Stomach (tissue), 4 donors: ENCODE results near the gene SLC6A17.

Experiments used
- EP300 ChIP-seq: sonication (generic); formaldehyde crosslinking; IDR thresholded peaks from one replicate; pipeline ENCODE4 v1.6.1; 2017; ENCODE audit warnings: antibody characterized with exemption
- POLR2A ChIP-seq, 4 donors: fragments of 450-650 bp; IDR thresholded peaks; one replicate each; pipeline ENCODE4 v1.6.1; 2016; ENCODE audit warnings: antibody characterized with exemption in 4 of 4, control low read depth in 2 of 4, mild to moderate bottlenecking in 1 of 4, moderate library complexity in 1 of 4
- POLR2AphosphoS5 ChIP-seq, 3 donors: sonication (generic); formaldehyde crosslinking; IDR thresholded peaks; one replicate each; pipeline ENCODE4 v1.6.1; 2016; ENCODE audit warnings: antibody characterized with exemption in 3 of 3
- TF ChIP-seq, protein P1 (sequence below), 7 experiments: fragments of 450-650 bp in 4 of 7; fragments of 200-600 bp in 3 of 7; sonication (generic) in 3 of 7; IDR thresholded peaks; one replicate each; pipeline ENCODE4 v1.5.1; 2016 to 2019; ENCODE audit warnings: antibody characterized with exemption in 7 of 7, control low read depth in 2 of 7, mild to moderate bottlenecking in 1 of 7

DNA sequence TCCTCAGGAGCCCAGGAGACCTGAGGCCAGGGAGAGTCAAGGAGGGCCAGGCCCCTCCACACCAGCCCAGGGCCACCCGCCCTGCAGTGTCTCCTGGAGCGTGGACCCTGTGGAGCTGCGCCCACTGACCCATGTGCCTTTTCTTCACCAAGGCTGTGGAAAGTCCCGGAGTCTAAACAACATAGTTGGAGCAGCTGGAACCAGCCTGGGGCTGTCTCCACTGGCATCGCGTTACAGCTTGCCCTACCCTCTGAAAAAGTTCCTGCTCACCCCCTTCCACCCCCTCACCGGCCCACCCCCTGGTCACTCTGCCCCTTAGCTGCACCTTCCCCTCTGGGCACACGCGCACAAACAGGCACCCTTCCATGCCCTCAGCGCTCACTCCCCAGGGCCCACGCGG, 78.1 kb downstream of the SLC6A17 start:
- TF ChIP-seq, protein P1, sequence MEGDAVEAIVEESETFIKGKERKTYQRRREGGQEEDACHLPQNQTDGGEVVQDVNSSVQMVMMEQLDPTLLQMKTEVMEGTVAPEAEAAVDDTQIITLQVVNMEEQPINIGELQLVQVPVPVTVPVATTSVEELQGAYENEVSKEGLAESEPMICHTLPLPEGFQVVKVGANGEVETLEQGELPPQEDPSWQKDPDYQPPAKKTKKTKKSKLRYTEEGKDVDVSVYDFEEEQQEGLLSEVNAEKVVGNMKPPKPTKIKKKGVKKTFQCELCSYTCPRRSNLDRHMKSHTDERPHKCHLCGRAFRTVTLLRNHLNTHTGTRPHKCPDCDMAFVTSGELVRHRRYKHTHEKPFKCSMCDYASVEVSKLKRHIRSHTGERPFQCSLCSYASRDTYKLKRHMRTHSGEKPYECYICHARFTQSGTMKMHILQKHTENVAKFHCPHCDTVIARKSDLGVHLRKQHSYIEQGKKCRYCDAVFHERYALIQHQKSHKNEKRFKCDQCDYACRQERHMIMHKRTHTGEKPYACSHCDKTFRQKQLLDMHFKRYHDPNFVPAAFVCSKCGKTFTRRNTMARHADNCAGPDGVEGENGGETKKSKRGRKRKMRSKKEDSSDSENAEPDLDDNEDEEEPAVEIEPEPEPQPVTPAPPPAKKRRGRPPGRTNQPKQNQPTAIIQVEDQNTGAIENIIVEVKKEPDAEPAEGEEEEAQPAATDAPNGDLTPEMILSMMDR (IDR thresholded peaks at IDR 0.05) = no peak
- no peak for TF ChIP-seq POLR2A (IDR thresholded peaks at IDR 0.05)
- no peak for TF ChIP-seq EP300
- no peak for TF ChIP-seq POLR2AphosphoS5 (IDR thresholded peaks at IDR 0.05)
